ENCODE data around the gene POU2F3.

POU2F3 gene

DNA sequence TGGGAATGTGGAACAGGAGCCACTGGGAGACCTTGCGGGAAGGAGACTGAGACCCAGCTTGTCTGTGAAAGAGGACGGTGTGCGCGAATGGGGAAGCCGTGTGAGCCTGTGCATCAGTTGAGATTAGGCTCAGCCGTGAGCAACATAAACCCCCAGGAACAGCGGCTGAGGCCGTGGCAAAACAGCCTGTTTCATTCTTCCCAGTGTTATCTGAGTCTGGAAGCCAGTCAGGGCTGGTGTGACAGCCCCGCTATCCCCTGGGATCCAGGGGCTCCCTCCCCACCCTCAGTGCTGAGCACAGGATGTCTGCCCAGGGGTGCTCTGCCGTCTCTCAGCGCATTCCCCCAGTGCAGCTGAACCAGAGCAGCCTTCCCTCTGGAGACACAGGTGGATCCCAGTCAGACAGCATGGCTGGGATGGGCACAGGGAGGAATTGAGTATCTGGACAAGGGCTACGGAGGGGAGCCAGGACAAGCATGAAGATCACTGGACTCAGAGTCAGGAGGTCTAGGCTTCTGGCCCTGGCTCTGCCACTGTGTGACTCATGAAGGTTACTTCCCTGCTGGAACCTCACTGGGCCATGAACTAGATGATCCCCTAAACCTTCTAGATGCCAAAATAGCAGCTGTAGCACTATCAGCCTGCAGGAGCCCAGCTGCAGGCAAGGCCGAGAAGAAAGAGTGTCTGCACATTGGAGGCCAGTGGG is 20.6 kb upstream of the POU2F3 start:
- no peak for DNase-seq (ENCODE audit: low read depth)
- no peak overlapping the region for H3K4me3 ChIP-seq (ENCODE audit: control insufficient read depth, low read depth, low read length)
- TF ChIP-seq, protein P1, sequence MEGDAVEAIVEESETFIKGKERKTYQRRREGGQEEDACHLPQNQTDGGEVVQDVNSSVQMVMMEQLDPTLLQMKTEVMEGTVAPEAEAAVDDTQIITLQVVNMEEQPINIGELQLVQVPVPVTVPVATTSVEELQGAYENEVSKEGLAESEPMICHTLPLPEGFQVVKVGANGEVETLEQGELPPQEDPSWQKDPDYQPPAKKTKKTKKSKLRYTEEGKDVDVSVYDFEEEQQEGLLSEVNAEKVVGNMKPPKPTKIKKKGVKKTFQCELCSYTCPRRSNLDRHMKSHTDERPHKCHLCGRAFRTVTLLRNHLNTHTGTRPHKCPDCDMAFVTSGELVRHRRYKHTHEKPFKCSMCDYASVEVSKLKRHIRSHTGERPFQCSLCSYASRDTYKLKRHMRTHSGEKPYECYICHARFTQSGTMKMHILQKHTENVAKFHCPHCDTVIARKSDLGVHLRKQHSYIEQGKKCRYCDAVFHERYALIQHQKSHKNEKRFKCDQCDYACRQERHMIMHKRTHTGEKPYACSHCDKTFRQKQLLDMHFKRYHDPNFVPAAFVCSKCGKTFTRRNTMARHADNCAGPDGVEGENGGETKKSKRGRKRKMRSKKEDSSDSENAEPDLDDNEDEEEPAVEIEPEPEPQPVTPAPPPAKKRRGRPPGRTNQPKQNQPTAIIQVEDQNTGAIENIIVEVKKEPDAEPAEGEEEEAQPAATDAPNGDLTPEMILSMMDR (IDR thresholded peaks at IDR 0.05; ENCODE audit: control insufficient read depth, insufficient read depth, low read depth, low read length, missing control alignments): no peak

DNA sequence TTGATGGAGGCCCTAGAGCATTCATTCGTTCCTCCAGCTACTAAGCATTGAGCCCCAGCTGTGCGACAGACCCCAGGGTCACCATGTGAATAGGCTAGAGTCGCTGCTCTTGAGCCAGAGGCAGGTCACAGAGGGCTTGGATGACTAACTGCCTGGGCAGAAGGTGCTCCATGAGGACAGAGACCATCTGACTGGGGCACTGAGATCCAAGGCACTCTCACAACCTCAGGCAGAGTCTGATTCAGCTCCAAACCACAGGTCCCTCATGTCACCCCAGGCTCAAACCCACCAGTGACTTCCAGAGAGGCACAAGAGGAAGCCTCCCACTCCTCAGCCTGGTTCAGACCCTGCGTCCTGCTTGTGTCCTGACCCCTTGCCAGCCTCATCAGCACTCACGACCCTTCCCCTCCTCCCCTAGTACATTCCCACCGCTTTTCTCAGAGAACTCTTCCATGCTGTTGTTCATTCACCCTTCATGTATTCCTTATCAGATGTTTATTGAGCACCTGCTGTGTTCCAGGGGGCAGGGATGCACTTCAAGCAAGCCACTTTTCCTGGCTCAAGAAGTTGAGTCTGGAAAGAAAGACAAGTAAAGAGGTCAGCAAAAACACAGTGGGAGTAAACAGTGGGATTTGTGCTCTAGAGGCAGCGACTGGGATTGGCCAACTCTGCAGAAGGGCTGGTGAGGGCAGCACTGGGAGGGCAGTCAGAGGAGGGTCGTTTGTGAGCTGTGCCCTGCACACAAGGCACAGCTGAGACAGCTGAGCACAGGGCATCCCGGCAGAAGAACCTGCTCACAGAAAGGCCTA is 19.8 kb upstream of the POU2F3 start:
- TF ChIP-seq, protein P1 (IDR thresholded peaks at IDR 0.05; ENCODE audit: control insufficient read depth, insufficient read depth, low read depth, low read length, missing control alignments): no peak
- no peak for DNase-seq (ENCODE audit: low read depth)
- H3K4me3 ChIP-seq (ENCODE audit: control insufficient read depth, low read depth, low read length): no peak overlapping the region

DNA sequence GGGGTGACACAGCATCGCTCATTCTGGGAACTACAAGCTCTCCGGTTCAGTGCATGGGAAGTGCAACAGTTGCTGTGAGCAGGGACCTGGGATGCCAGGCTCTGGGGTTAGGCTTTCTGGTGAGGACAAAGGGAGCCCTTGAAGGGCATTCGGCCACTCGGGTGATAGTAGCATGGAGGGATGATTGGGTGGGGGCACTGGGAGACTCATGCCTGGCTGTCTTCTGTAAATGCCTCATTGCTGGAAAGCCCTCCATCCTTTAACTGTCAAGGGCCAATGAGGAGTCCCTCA is 19.2 kb upstream of the POU2F3 start:
- no peak for DNase-seq (ENCODE audit: low read depth)
- H3K4me3 ChIP-seq (ENCODE audit: control insufficient read depth, low read depth, low read length): no peak overlapping the region
- TF ChIP-seq, protein P1 (IDR thresholded peaks at IDR 0.05; ENCODE audit: control insufficient read depth, insufficient read depth, low read depth, low read length, missing control alignments): no peak

DNA sequence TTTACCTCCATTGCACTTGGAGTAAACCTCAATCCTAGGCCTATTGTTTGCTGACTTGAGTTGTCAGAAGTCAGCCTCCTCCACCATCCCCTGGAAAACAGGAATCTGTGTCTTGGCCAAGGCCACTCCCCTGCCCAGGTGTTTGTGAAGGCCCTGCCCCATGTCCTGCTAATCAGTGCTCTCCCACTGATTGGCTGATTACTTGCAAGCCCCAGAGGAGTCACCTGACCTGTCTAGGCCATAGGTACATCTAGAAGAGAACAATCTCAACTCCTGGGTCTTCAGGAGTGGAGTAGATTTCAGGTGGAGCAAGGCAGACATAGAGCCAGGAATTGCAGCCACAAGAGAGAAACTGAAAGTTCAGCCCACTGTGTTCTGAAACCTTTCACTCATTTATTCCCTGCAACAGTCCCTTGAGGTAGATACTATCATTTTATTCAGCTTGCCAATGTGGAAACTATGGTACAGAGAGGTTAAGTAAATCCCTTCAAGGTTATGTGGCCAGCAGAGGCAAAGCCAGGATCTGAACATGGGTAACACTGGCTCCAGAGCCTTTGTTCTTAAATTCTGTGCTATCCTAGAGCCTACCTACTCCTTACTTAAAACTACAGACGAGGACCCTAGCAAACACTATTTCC is 18.7 kb upstream of the POU2F3 start:
- no peak overlapping the region for H3K4me3 ChIP-seq (ENCODE audit: control insufficient read depth, low read depth, low read length)
- DNase-seq (ENCODE audit: low read depth): no peak
- TF ChIP-seq, protein P1 (IDR thresholded peaks at IDR 0.05; ENCODE audit: control insufficient read depth, insufficient read depth, low read depth, low read length, missing control alignments): no peak

DNA sequence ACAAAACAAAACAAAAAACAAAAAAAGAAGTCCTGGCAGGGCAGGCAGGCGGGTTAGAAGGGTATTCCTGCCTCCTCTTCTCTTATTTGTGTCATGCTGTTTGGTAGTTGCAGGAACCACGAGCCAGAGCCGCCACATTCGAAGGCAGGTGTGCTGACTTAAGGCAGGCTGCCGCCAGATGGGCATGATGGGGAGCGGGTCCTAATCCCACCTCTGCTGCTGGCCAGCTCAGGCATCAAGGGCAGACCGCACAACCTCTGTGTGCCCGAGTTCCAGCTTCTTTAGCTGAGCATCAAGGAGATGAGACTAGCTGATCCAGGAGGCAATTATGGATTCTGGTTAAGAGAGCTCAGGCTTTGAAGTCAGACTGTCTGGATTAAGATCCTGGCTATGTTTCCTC is 17.0 kb upstream of the POU2F3 start:
- DNase-seq (ENCODE audit: low read depth): no peak
- H3K4me3 ChIP-seq (ENCODE audit: control insufficient read depth, low read depth, low read length): no peak overlapping the region
- TF ChIP-seq, protein P1 (IDR thresholded peaks at IDR 0.05; ENCODE audit: control insufficient read depth, insufficient read depth, low read depth, low read length, missing control alignments): no peak

DNA sequence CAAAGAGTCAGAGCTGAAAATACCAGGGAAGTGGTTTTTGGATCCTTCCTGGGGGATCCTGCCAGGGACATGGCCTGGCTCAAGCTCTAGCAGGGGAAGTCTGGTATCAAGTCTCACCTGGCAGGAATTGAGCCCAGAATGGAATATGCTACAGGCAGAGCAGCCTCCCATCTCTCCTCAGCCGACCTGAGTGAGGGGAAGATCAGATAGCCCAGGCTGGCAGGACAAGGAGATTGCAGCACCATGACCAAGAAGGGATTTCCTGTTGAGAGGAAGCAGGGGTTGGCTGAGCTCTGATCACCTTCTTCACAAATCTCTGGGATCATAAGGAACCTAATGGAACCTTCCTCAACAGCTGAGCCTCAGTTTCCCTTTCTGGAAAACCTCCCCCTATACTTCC is 16.1 kb upstream of the POU2F3 start:
- TF ChIP-seq, protein P1 (IDR thresholded peaks at IDR 0.05; ENCODE audit: control insufficient read depth, insufficient read depth, low read depth, low read length, missing control alignments): no peak
- H3K4me3 ChIP-seq (ENCODE audit: control insufficient read depth, low read depth, low read length): no peak overlapping the region
- DNase-seq (ENCODE audit: low read depth): no peak

All from AG09309 (cell line).